HG03558 (cell line): ENCODE results near the gene NSMCE1.
"Not testable (repeated sequence)": the region's sequence is repeated elsewhere in the genome, so short reads cannot be mapped to it uniquely, and the experiment has no call there.

ENCODE experiments used
- ATAC-seq: cut with Tn5 transposase; IDR thresholded peaks from one replicate; pipeline ENCODE4 v1.9.1; 2021; ENCODE audit warnings: moderate number of reproducible peaks; ENCODE audit not compliant: unreplicated experiment; ENCODE audit errors: extremely low read depth

Gene NSMCE1

GRCh38 chr16:27303256-27304100, 34.9 kb upstream of the NSMCE1 start:
- no peak for ATAC-seq

DNA sequence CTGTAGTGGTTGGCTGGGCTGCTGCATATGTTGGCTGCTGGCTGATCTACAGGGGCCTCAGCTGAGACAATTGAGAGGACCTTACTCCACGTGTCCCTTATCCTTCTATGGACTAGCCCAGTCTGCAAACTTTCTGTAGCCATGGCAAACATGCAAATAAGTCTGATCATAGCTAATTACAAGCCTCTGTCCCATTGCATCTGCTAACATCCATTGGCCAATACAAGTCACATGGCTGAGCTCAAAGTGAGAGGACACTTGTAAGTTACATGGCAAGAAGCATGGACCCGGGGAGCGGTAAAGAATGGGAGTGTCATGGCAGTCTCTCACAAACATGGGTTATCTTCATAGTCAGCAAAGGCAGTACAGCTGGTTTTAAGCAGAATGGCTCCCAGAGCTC, 33.6 kb upstream of the NSMCE1 start:
- ATAC-seq, result no peak

- ATAC-seq, result no peak
Observed at GRCh38 chr16:27301236-27301861, 32.8 kb upstream of the NSMCE1 start.

- no peak for ATAC-seq
Observed at GRCh38 chr16:27298132-27298531, 29.6 kb upstream of the NSMCE1 start.

DNA sequence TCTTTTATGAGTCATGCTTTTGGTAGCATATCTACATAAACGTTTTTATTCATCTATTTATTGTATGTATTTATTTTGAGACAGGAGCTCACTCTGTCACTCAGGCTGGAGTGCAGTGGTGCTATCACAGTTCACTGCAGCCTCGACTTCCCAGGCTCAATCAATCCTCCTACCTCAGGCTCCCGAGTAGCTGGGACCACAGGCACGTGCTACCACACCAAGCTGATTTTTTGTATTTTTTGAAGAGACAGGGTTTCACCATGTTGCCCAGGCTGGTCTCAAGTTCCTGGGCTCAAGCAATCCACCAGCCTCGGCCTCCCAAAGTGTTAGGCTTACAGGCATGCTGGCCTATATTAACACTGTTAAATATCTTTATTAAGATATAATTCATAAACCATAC, 24.8 kb upstream of the NSMCE1 start:
- ATAC-seq, result no peak

DNA sequence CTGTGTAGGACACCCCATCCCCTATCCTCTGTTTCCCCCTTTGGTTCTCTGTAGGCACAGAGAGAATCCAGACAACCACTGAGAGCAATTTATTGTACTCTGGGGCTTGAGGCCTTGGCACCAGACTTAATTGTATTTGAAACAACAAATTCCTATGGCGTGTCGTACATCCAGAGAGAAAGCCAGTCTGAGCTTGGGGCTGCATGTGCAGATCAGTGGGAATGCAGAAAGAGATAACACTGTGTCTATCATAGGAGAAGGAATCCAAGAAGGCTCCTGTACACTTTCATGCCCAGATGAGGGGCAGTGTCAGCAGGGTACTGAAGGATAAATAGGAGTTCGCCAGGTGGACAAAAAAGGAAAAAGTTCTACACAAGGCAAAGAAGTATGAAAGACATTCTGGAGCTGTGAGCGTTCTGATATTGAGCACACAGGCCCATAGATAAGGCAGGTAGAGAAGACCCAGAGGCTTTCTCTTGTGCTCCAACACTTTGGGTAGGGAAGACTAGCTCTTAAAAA, 23.2 kb upstream of the NSMCE1 start:
- ATAC-seq, result no peak

DNA sequence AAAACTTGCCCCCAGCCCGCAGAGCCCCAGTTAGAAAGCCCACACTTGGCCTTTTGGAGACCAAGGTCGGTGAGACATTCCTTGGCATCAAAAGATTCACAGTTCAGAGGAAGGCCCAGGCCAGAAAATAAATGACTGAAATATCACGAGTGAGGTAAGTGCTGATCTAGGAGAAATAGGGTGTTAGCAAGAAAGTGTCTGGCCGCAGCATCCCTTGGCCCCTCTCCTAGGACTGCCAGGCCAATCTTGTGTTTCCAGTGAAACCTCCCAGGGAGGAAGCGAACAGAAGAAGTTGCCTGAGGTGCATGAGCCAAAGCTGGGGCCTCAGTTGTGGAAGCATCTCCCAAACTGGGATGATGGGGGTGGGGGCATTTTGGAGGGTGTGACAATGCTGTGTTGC, 22.5 kb upstream of the NSMCE1 start:
- ATAC-seq, result no peak

- no peak for ATAC-seq
Observed at GRCh38 chr16:27290562-27290961, 22.0 kb upstream of the NSMCE1 start.

GRCh38 chr16:27289669-27290068, 21.1 kb upstream of the NSMCE1 start:
- ATAC-seq, result no peak

DNA sequence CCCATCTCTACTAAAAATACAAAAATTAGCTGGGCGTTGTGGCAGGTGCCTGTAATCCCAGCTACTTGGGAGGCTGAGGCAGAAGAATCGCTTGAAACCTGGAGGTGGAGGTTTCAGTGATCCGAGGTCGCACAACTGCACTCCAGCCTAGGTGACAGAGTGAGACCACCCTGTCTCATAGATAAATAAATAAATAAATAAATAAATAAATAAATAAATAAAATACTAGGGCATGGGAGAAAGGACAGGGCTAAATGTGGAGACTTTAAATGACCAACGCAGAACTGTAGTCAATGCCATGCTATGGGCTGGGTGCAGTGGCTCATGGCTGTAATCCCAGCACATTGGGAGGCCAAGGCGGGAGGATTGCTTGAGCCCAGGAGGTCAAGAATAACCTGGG, 19.7 kb upstream of the NSMCE1 start:
- ATAC-seq, result not testable (repeated sequence)

DNA sequence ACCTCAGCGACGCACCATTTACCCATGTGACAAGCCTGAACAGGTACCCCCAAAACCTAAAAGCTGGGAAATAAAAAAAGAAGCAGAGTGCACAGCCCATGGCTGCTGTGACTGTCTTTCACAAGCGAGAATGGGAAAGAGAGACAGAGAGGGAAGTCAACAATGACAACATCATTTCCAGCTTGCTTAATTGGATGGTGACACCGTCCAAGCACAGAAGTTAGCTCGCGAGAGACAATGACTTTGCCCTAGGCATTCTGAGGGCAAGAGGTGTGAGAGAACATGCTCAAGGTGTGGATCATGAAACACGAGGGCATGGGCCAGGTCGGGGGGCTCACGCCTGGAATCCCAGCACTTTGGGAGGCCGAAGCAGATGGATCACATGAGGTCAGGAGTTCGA, 19.3 kb upstream of the NSMCE1 start:
- ATAC-seq, result no peak

DNA sequence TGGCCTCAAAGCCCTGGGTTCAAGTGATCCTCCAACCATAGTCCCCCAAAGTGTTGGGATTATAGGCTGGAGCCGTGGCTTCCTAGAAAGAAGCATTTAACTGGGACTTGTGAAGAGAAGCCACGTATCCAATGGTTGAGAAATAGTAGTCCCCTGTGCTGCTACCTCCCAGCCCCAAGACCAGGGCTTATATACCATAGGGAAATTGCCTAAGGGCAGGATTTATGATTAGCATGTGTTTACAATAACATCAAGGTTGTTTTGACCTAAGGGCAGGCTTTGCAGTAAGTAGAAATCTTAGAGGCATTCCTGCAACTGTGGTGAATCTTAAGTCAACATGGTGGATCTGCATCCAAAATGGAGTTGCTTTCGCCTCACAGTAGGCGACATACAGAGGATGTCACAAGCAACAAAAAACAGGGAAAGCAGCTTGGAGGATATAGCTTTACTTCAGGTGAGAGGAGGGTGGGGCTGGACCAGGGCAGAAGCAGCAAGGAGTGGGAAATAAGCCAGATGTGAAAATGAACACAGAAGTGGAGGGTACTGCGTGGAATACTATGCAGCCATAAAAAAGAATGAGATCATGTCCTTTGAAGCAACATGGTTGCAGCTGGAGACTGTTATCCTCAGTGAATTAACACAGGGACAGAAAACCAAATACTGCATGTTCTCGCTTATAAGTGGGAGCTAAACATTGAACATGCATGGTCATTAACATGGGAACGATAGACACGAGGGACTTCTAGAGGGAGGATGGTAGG, 18.7 kb upstream of the NSMCE1 start:
- ATAC-seq, result no peak

GRCh38 chr16:27286451-27286850, 17.9 kb upstream of the NSMCE1 start:
- no peak for ATAC-seq

DNA sequence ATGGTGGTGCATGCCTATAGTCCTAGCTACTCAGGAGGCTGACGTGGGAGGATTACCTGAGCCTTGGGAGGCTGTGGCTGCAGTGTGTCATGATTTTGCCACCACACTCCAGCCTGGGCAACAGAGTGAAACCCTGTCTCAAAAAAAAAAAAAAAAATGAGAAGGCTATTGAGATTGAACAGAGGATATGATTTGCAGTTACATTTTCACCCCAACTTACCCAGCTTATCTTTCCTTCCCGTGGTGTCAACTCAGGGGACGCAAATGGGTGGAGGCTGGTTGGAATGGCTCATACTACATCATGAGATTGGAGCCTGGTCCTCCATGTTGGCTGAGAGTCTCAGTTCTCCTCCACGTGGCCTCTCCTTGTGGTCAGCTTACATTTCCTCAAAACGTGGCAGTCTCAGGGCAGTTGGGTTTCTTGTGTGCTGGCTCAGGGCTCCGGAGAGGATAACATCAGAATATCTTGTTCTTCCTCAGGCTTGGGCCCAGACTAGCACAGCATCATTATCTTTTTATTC, 17.2 kb upstream of the NSMCE1 start:
- ATAC-seq, result no peak

GRCh38 chr16:27284865-27285675, 16.5 kb upstream of the NSMCE1 start:
- ATAC-seq, result no peak

GRCh38 chr16:27281243-27281642, 12.7 kb upstream of the NSMCE1 start:
- ATAC-seq, result no peak

- ATAC-seq, result no peak
Observed at GRCh38 chr16:27275394-27275793, 6.8 kb upstream of the NSMCE1 start.

GRCh38 chr16:27274424-27274874, 5.9 kb upstream of the NSMCE1 start:
- not testable (repeated sequence) for ATAC-seq

- ATAC-seq, result no peak
Observed at GRCh38 chr16:27273670-27274423, 5.3 kb upstream of the NSMCE1 start.
